SU-DHL-6 (cell line): Measurements from ENCODE around the gene RAD51.
"Not testable (repeated sequence)": the region's sequence is repeated elsewhere in the genome, so short reads cannot be mapped to it uniquely, and the experiment has no call there.

Source experiments
- H2AFZ ChIP-seq: fragments of 200-600 bp; sonication (generic); 2 replicates; pipeline ENCODE4 v1.6.1; 2014; ENCODE audit warnings: low read depth, mild to moderate bottlenecking, moderate library complexity, mixed read lengths, antibody characterized with exemption, low read length; ENCODE audit not compliant: severe bottlenecking
- H3F3A ChIP-seq: fragments of 200-600 bp; shearing (Covaris generic); 2 replicates; pipeline ENCODE4 v1.6.0; 2016; ENCODE audit warnings: antibody characterized with exemption, mild to moderate bottlenecking; ENCODE audit not compliant: insufficient read depth
- H3K27ac ChIP-seq: fragments of 200-600 bp; sonication (generic); 2 replicates; pipeline ENCODE4 v1.5.1; 2016; ENCODE audit warnings: low read depth, mild to moderate bottlenecking, low read length, moderate library complexity, mixed read lengths
- H3K27me3 ChIP-seq: fragments of 200-600 bp; sonication (generic), shearing (Covaris generic); 2 replicates; pipeline ENCODE4 v1.6.0; 2014; ENCODE audit warnings: mild to moderate bottlenecking, low read length
- H3K36me3 ChIP-seq: fragments of 200-600 bp; sonication (generic); 2 replicates; pipeline ENCODE4 v1.6.1; 2014; ENCODE audit warnings: mild to moderate bottlenecking, low read length, mixed read lengths
- H3K4me2 ChIP-seq: fragments of 300-600, 200-600 bp; shearing (Covaris generic), sonication (generic); 2 replicates; pipeline ENCODE4 v1.6.0; 2014; ENCODE audit warnings: low read length, low read depth, mild to moderate bottlenecking; ENCODE audit not compliant: poor library complexity, severe bottlenecking
- H3K4me3 ChIP-seq: fragments of 200-600 bp; sonication (generic); 2 replicates; pipeline ENCODE4 v1.5.1; 2014; ENCODE audit warnings: antibody characterized with exemption, low read length, mild to moderate bottlenecking, mixed read lengths; ENCODE audit not compliant: insufficient read depth, poor library complexity, severe bottlenecking
- H3K79me2 ChIP-seq: fragments of 200-600 bp; sonication (generic); 2 replicates; pipeline ENCODE4 v1.6.1; 2014; ENCODE audit warnings: mild to moderate bottlenecking, low read length, moderate library complexity; ENCODE audit not compliant: insufficient read depth
- H3K9ac ChIP-seq: fragments of 200-600 bp; sonication (generic); 2 replicates; pipeline ENCODE4 v1.7.0; 2014; ENCODE audit warnings: mild to moderate bottlenecking, low read length
- H3K9me2 ChIP-seq: fragments of 200-600 bp; sonication (generic); replicated peaks from 2 replicates; pipeline ENCODE4 v1.6.1; 2014; ENCODE audit warnings: low read length; ENCODE audit not compliant: insufficient read depth
- H3K9me3 ChIP-seq: fragments of 200-600 bp; sonication (generic); 2 replicates; pipeline ENCODE4 v1.6.1; 2014; ENCODE audit warnings: low read length, mixed read lengths; ENCODE audit not compliant: insufficient read depth
- H4K20me1 ChIP-seq: fragments of 200-600 bp; sonication (generic); 2 replicates; pipeline ENCODE4 v1.6.1; 2014; ENCODE audit warnings: low read depth, mild to moderate bottlenecking, antibody characterized with exemption, low read length, moderate library complexity, mixed read lengths
- CTCF ChIP-seq: fragments of 200-600 bp; sonication (generic); IDR thresholded peaks from one replicate; pipeline ENCODE4 v1.5.1; 2017; ENCODE audit warnings: antibody characterized with exemption, mild to moderate bottlenecking, low read length, moderate library complexity; ENCODE audit not compliant: insufficient read depth, poor library complexity, severe bottlenecking
- EZH2phosphoT487 ChIP-seq: fragments of 200-600 bp; sonication (generic), shearing (Covaris generic); conservative IDR thresholded peaks from 2 replicates; pipeline ENCODE4 v1.6.1; 2018; ENCODE audit warnings: mild to moderate bottlenecking, antibody characterized with exemption, low read length, moderate library complexity, mixed read lengths

Gene RAD51

GRCh38 chr15:40660686-40661085 lies 34.3 kb upstream of the RAD51 start:
- Histone ChIP-seq H3K9me2 (no peaks in the 10 kb centered on the region), H3K79me2 (no peaks in the 10 kb centered on the region), H3K4me2 (no peak overlapping the region), H3K9ac (no peak overlapping the region), H3K36me3 (peaks cover 30% of the 10 kb centered on the region), H3F3A (0 out of 2 replicates have a peak, but pooled peaks cover 6% of the 10 kb centered on the region), H3K4me3 (no peak overlapping the region), H2AFZ (no peak overlapping the region), H3K27ac (no peak overlapping the region), H4K20me1 (no peaks in the 10 kb centered on the region), H3K27me3 (no peaks in the 10 kb centered on the region), H3K9me3 (no peaks in the 10 kb centered on the region)
- TF ChIP-seq CTCF = no peak
- no peak for TF ChIP-seq EZH2phosphoT487

DNA sequence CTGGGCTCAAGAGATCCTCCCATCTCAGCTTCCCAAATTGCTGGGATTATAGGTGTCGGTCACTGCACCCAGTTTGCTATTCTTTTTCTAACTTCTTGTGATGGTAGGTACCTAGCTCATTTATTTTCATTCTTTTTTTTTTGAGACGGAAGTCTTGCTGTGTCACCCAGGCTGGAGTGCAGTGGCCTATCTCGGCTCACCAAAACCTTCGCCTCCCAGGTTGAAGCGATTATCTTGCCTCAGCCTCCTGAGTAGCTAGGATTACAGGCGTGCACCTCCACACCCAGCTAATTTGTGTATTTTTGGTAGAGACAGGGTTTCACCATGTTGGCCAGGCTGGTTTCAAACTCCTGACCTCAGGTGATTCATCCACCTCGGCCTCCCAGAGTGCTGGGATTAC lies 30.1 kb upstream of the RAD51 start:
- Histone ChIP-seq H3K9ac (no peak overlapping the region), H3K27me3 (no peaks in the 10 kb centered on the region), H3K9me2 (no peaks in the 10 kb centered on the region), H2AFZ (no peak overlapping the region), H3K9me3 (no peaks in the 10 kb centered on the region), H3K79me2 (no peaks in the 10 kb centered on the region), H3K4me3 (no peak overlapping the region), H3F3A (0 out of 2 replicates have a peak, but pooled peaks cover 6% of the 10 kb centered on the region), H3K36me3 (peaks cover 21% of the 10 kb centered on the region; the same call in 1 of the 2 replicates), H3K27ac (no peak overlapping the region), H4K20me1 (no peaks in the 10 kb centered on the region), H3K4me2 (no peak overlapping the region)
- TF ChIP-seq EZH2phosphoT487 (no peak), CTCF (no peak)

DNA sequence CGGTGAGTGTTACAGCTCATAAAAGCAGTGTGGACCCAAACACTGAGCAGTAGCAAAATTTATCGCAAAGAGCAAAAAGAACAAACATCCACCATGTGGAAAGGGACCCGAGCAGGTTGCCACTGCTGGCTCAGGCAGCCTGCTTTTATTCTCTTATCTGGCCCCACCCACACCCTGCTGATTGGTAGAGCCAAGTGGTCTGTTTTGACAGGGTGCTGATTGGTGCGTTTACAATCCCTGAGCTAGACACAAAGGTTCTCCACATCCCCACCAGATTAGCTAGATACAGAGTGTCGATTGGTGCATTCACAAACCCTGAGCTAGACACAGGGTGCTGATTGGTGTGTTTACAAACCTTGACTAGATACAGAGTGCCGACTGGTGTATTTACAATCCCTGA lies 18.7 kb upstream of the RAD51 start:
- H3K27ac ChIP-seq, H3K36me3 ChIP-seq, H3K4me2 ChIP-seq, H3K27me3 ChIP-seq, H3K4me3 ChIP-seq, H3K9ac ChIP-seq, H3K79me2 ChIP-seq, H3K9me3 ChIP-seq, H2AFZ ChIP-seq, H3K9me2 ChIP-seq, H4K20me1 ChIP-seq: not testable (repeated sequence)
- peaks cover 41% of the 10 kb centered on the region for H3F3A ChIP-seq

DNA sequence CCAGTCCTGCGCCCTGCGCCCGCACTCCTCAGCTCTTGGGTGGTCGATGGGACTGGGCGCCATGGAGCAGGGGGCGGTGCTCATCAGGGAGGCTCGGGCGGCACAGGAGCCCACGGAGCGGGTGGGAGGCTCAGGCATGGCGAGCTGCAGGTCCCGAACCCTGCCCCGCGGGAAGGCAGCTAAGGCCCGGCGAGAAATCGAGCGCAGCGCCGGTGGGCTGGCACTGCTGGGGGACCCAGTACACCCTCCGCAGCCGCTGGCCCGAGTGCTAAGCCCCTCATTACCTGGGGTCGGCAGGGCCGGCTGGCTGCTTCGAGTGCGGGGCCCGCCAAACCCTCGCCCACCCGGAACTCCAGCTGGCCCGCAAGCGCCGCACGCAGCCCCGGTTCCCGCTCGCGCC lies 18.1 kb upstream of the RAD51 start:
- H4K20me1 ChIP-seq, H3K79me2 ChIP-seq, H3K36me3 ChIP-seq, H3K9me2 ChIP-seq, H2AFZ ChIP-seq, H3K27me3 ChIP-seq, H3K9ac ChIP-seq, H3K9me3 ChIP-seq, H3K4me2 ChIP-seq, H3K27ac ChIP-seq, H3K4me3 ChIP-seq: not testable (repeated sequence)
- peaks cover 41% of the 10 kb centered on the region for H3F3A ChIP-seq
